Measurements from ENCODE around the gene GBA2. TPM values are rescaled to one million over a fixed set of nuclear protein-coding genes. Genes with fewer than 3 reads are reported as not detected.

The GBA2 gene
- polyA plus RNA-seq, 3 donors, result 18.1 to 130 (median 26.4) TPM

- peaks cover 0 to 3% (median 3%) of the 10 kb centered on the region in 7 donors for H3K9me3 Mint-ChIP-seq
Observed at GRCh38 chr9:35766997-35767396, 18.0 kb upstream of the GBA2 start.

DNA sequence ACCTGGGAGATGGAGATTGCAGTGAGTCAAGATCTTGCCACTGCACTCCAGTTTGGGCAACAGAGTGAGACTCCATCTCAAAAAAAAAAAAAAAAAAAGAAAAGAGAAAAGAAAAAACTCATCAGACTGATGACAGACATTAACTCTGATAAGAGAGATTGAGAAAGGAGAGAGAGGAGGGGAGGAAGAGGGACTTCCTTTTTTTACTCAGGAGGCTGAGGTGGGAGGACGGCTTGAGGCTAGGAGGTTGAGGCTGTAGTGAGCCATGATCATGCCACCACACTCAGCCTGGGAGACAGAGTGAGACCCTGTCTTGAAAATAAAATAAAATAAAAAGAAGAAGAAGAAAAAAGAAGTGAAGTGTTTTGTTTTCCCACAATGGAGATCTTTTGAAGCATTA, 14.8 kb upstream of the GBA2 start:
- H3K27me3 ChIP-seq (ENCODE audit: control insufficient read depth in 2 of 2, insufficient read depth in 2 of 2, low read length in 2 of 2), result no peaks in the 10 kb centered on the region
- Mint-ChIP-seq H3K9me3 (peaks cover 0 to 3% (median 3%) of the 10 kb centered on the region in 7 donors), H3K4me1 (peaks cover 13% of the 10 kb centered on the region), H3K27ac (no peak overlapping the region), H3K36me3 (no peaks in the 10 kb centered on the region), H3K27me3 (ENCODE audit: low read depth in 3 of 3) (peaks cover 0 to 4% (median 2%) of the 10 kb centered on the region in 3 donors), H3K4me3 (no peak overlapping the region)
- H3K4me3 ChIP-seq (replicated peaks in 1 of 3; ENCODE audit: low read depth in 2 of 3, low read length in 3 of 3), result no peak overlapping the region
- H3K9ac ChIP-seq (ENCODE audit: insufficient read depth, low read length, poor library complexity, severe bottlenecking), result no peak overlapping the region
- intact Hi-C loops (cut with micrococcal nuclease), result no loop called here
- H3K4me1 ChIP-seq (ENCODE audit: control insufficient read depth in 1 of 2, insufficient read depth in 2 of 2, low read length in 2 of 2), result peaks cover 1 to 3% of the 10 kb centered on the region in 2 donors
- no peak overlapping the region for H3K27ac ChIP-seq (ENCODE audit: low read depth in 1 of 2, low read length in 2 of 2)
- DNase-seq, result no peak
- H3K4me2 ChIP-seq (replicated peaks; ENCODE audit: extremely low read depth, low read length, poor library complexity, severe bottlenecking), result no peak overlapping the region
- no CpG with 5 or more reads among the region's 1 CpG for WGBS (ENCODE audit: insufficient coverage)
- no peaks in the 10 kb centered on the region for H4K20me1 ChIP-seq (ENCODE audit: insufficient read depth, low read length)
- no peaks in the 10 kb centered on the region for H3K9me3 ChIP-seq (replicated peaks in 1 of 2; ENCODE audit: control insufficient read depth in 1 of 2, insufficient read depth in 1 of 2, low read length in 2 of 2)
- no peak for TF ChIP-seq CTCF (IDR thresholded peaks at IDR 0.05)
- no peaks in the 10 kb centered on the region for H3K36me3 ChIP-seq (replicated peaks in 1 of 2; ENCODE audit: control insufficient read depth in 1 of 2, insufficient read depth in 2 of 2, low read length in 2 of 2)
- no peak overlapping the region for H2AFZ ChIP-seq (ENCODE audit: insufficient read depth, low read depth, low read length, poor library complexity, severe bottlenecking)
- H3K79me2 ChIP-seq (ENCODE audit: insufficient read depth, low read length), result no peaks in the 10 kb centered on the region

More at GRCh38 chr9:35766997-35767396, 18.0 kb upstream of the GBA2 start:
- no peak for DNase-seq
- no CpG with 5 or more reads among the region's 2 CpGs for WGBS (ENCODE audit: insufficient coverage)
- Histone ChIP-seq H3K27ac (ENCODE audit: low read depth in 1 of 2, low read length in 2 of 2) (no peak overlapping the region), H3K4me2 (replicated peaks; ENCODE audit: extremely low read depth, low read length, poor library complexity, severe bottlenecking) (no peak overlapping the region), H3K4me3 (replicated peaks in 1 of 3; ENCODE audit: low read depth in 2 of 3, low read length in 3 of 3) (no peak overlapping the region), H3K9me3 (replicated peaks in 1 of 2; ENCODE audit: control insufficient read depth in 1 of 2, insufficient read depth in 1 of 2, low read length in 2 of 2) (no peaks in the 10 kb centered on the region), H3K27me3 (ENCODE audit: control insufficient read depth in 2 of 2, insufficient read depth in 2 of 2, low read length in 2 of 2) (no peaks in the 10 kb centered on the region), H4K20me1 (ENCODE audit: insufficient read depth, low read length) (no peaks in the 10 kb centered on the region), H2AFZ (ENCODE audit: insufficient read depth, low read depth, low read length, poor library complexity, severe bottlenecking) (no peak overlapping the region), H3K4me1 (ENCODE audit: control insufficient read depth in 1 of 2, insufficient read depth in 2 of 2, low read length in 2 of 2) (no peaks in the 10 kb centered on the region), H3K36me3 (replicated peaks in 1 of 2; ENCODE audit: control insufficient read depth in 1 of 2, insufficient read depth in 2 of 2, low read length in 2 of 2) (no peaks in the 10 kb centered on the region), H3K9ac (ENCODE audit: insufficient read depth, low read length, poor library complexity, severe bottlenecking) (no peak overlapping the region), H3K79me2 (ENCODE audit: insufficient read depth, low read length) (no peaks in the 10 kb centered on the region)
- no peaks in the 10 kb centered on the region for H3K4me1 Mint-ChIP-seq
- intact Hi-C loops (cut with micrococcal nuclease), result no loop called here
- peaks cover 0 to 2% (median 0%) of the 10 kb centered on the region in 3 donors for H3K27me3 Mint-ChIP-seq (ENCODE audit: low read depth in 3 of 3)
- H3K27ac Mint-ChIP-seq, result no peak overlapping the region
- no peaks in the 10 kb centered on the region for H3K36me3 Mint-ChIP-seq
- no peak overlapping the region for H3K4me3 Mint-ChIP-seq
- TF ChIP-seq CTCF (IDR thresholded peaks at IDR 0.05), result no peak

Measured in CD14-positive monocyte (primary cell).